ENCODE data around the gene ABHD4. TPM values are rescaled to one million over a fixed set of nuclear protein-coding genes. Genes with fewer than 3 reads are reported as not detected.

The ABHD4 gene
- total RNA-seq, 2 experiments from 2014 or later = 16.7 to 20.7 TPM

- Mint-ChIP-seq H3K36me3 (ENCODE audit: low read depth) (no peaks in the 10 kb centered on the region), H3K27me3 (peaks cover 2% of the 10 kb centered on the region), H3K4me3 (no peak overlapping the region), H3K27ac (no peak overlapping the region), H3K9me3 (no peaks in the 10 kb centered on the region), H3K4me1 (peaks cover 5% of the 10 kb centered on the region)
- CTCF ChIA-PET = interaction anchor here (1.1 kb wide), 1 partner anchor 10 kb away, joined by 3 read pairs; no protein-coding TSS in a partner anchor
- POLR2A ChIA-PET = no interaction called here
- no peak for DNase-seq
Measured at GRCh38 chr14:22641846-22642245, 43.7 kb downstream of the ABHD4 start.

DNA sequence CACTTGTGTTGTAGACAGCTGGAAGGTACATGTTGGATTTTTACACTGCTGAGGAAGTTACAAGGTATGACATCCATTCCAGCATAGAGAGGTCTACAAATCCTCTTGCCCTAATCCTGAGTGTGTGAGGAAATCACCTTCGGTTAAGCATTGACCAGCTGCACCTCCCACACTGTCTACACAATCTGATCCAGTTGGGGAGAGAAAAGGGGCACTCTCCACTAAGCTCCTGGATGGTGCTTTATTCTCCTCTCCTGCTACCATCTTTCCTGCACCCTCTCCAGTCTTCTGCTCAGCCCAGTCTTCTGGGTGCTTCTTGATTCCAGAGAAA lies 46.2 kb downstream of the ABHD4 start, which contains the start of gene OR6J1:
TSS of gene OR6J1 (minus strand) at position 48 of the 331 bp plus-strand sequence. CDS start 9,541 bp downstream, outside the sequence.
- H3K36me3 Mint-ChIP-seq (ENCODE audit: low read depth) = no peaks in the 10 kb centered on the region
- H3K4me1 Mint-ChIP-seq = peaks cover 6% of the 10 kb centered on the region
- H3K27me3 Mint-ChIP-seq = peaks cover 2% of the 10 kb centered on the region
- no peaks in the 10 kb centered on the region for H3K9me3 Mint-ChIP-seq
- H3K4me3 Mint-ChIP-seq = no peak within 1 kb of the TSS
- DNase-seq = no peak
- CTCF ChIA-PET = interaction anchor here (0.9 to 1.8 kb wide), 4 partner anchors 45 to 727 kb away, joined by 3 to 5 read pairs (median 3); partner anchors contain the start of gene DAD1
- no peak within 1 kb of the TSS for H3K27ac Mint-ChIP-seq
- POLR2A ChIA-PET = interaction anchor here (0.9 kb wide), 1 partner anchor 87 kb away, joined by 3 read pairs; no protein-coding TSS in a partner anchor

- Mint-ChIP-seq H3K4me1 (peaks cover 6% of the 10 kb centered on the region), H3K36me3 (ENCODE audit: low read depth) (no peaks in the 10 kb centered on the region), H3K27me3 (no peaks in the 10 kb centered on the region), H3K4me3 (no peak overlapping the region), H3K27ac (no peak overlapping the region), H3K9me3 (no peaks in the 10 kb centered on the region)
- POLR2A ChIA-PET = no interaction called here
- no peak for DNase-seq
- CTCF ChIA-PET = interaction anchor here (0.5 to 1.1 kb wide), 3 partner anchors 9 to 90 kb away, joined by 3 to 4 read pairs (median 3); partner anchors contain the start of gene ABHD4
Measured at GRCh38 chr14:22646570-22647254, 48.6 kb downstream of the ABHD4 start.

DNA sequence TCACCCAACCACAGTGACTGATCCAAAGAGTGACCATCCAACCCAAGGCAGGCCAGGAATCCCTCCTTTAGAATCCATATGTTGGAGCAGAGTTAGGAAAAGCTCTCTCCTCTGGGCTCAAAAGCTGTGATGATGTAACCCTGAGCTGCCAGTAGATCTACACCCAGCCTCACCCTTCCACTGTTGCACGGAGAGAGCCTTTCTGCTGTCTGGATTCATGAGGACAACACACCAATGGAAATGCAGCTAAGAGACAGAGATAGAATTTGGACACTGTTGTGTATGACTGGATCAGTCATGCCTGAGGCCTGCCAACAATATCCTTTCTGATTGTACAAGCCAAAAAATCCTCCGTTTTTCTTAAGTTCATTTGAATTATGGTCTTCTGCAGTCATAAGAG lies 50.4 kb downstream of the ABHD4 start:
- DNase-seq = no peak
- Mint-ChIP-seq H3K36me3 (ENCODE audit: low read depth) (no peaks in the 10 kb centered on the region), H3K4me1 (peaks cover 6% of the 10 kb centered on the region), H3K27me3 (no peaks in the 10 kb centered on the region), H3K9me3 (no peaks in the 10 kb centered on the region), H3K27ac (no peak overlapping the region), H3K4me3 (no peak overlapping the region)
- POLR2A ChIA-PET = no interaction called here
- CTCF ChIA-PET = interaction anchor here (0.6 to 1.0 kb wide), 2 partner anchors 8 to 78 kb away, joined by 3 to 6 read pairs; no protein-coding TSS in a partner anchor

GRCh38 chr14:22650046-22650739 lies 52.1 kb downstream of the ABHD4 start:
- H3K27me3 Mint-ChIP-seq = no peaks in the 10 kb centered on the region
- H3K4me1 Mint-ChIP-seq = peaks cover 6% of the 10 kb centered on the region
- ChIA-PET POLR2A (no interaction called here), CTCF (interaction anchor here (1.5 to 4.7 kb wide), 2 partner anchors 61 to 79 kb away, joined by 3 to 65 read pairs; partner anchors contain the start of gene DAD1)
- no peak overlapping the region for H3K4me3 Mint-ChIP-seq
- H3K27ac Mint-ChIP-seq = no peak overlapping the region
- H3K36me3 Mint-ChIP-seq (ENCODE audit: low read depth) = no peaks in the 10 kb centered on the region
- H3K9me3 Mint-ChIP-seq = no peaks in the 10 kb centered on the region
- no peak for DNase-seq

- DNase-seq = peak; percentile 25
- Mint-ChIP-seq H3K27me3 (no peaks in the 10 kb centered on the region), H3K27ac (no peak overlapping the region), H3K36me3 (ENCODE audit: low read depth) (no peaks in the 10 kb centered on the region), H3K9me3 (no peaks in the 10 kb centered on the region), H3K4me3 (no peak overlapping the region), H3K4me1 (peaks cover 1% of the 10 kb centered on the region)
- ChIA-PET POLR2A (no interaction called here), CTCF (interaction anchor here (0.7 to 4.7 kb wide), 5 partner anchors 9 to 201 kb away, joined by 3 to 65 read pairs (median 3); partner anchors contain the start of gene DAD1)
Measured at GRCh38 chr14:22650960-22651521, 52.9 kb downstream of the ABHD4 start.

- H3K9me3 Mint-ChIP-seq = no peaks in the 10 kb centered on the region
- POLR2A ChIA-PET = interaction anchor here (2.0 kb wide), 1 partner anchor 81 kb away, joined by 7 read pairs; no protein-coding TSS in a partner anchor
- H3K36me3 Mint-ChIP-seq (ENCODE audit: low read depth) = no peaks in the 10 kb centered on the region
Measured at GRCh38 chr14:22651586-22651985, 53.5 kb downstream of the ABHD4 start.

GRCh38 chr14:22653012-22653621 lies 55.0 kb downstream of the ABHD4 start:
- POLR2A ChIA-PET = interaction anchor here (2.0 kb wide), 1 partner anchor 82 kb away, joined by 7 read pairs; no protein-coding TSS in a partner anchor
- Mint-ChIP-seq H3K27me3 (no peaks in the 10 kb centered on the region), H3K4me1 (no peaks in the 10 kb centered on the region), H3K36me3 (ENCODE audit: low read depth) (no peaks in the 10 kb centered on the region), H3K4me3 (no peak overlapping the region), H3K27ac (no peak overlapping the region), H3K9me3 (no peaks in the 10 kb centered on the region)
- peak; percentile 54 for DNase-seq
- CTCF ChIA-PET = interaction anchor here (0.7 to 4.7 kb wide), 10 partner anchors 55 to 243 kb away, joined by 3 to 65 read pairs (median 6); partner anchors contain the start of genes ABHD4, DAD1 and OXA1L

More at GRCh38 chr14:22651586-22651985, 53.5 kb downstream of the ABHD4 start:
- no peak for DNase-seq
- CTCF ChIA-PET = interaction anchor here (0.9 to 4.7 kb wide), 5 partner anchors 9 to 95 kb away, joined by 3 to 65 read pairs (median 3); partner anchors contain the start of gene DAD1
- Mint-ChIP-seq H3K27ac (no peak overlapping the region), H3K4me1 (peaks cover 1% of the 10 kb centered on the region), H3K27me3 (no peaks in the 10 kb centered on the region), H3K4me3 (no peak overlapping the region)

DNA sequence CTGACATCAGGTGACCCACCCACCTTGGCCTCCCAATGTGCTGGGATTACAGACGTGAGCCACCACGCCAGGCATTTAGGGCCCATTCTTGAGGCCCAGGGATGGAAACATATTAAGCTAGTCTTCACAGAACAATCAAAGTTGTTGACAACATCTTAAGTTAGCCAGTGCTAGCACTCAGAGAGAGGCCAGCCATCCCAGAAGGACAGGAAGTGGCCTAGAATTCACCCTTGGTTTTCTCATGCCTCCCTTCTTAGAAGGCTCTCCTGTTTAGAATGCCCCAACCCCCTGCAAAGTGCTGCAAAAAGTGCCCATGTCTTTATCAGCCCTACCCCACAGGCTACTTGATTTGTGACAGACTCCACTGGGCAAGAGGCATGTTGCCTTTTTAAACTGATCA lies 58.1 kb downstream of the ABHD4 start:
- Mint-ChIP-seq H3K36me3 (ENCODE audit: low read depth) (no peaks in the 10 kb centered on the region), H3K27me3 (no peaks in the 10 kb centered on the region), H3K9me3 (no peaks in the 10 kb centered on the region), H3K27ac (no peak overlapping the region), H3K4me3 (no peak overlapping the region), H3K4me1 (no peaks in the 10 kb centered on the region)
- no peak for DNase-seq
- POLR2A ChIA-PET = interaction anchor here (1.7 to 1.8 kb wide), 2 partner anchors 86 to 110 kb away, joined by 5 to 6 read pairs; partner anchors contain the start of gene OXA1L
- CTCF ChIA-PET = interaction anchor here (0.7 kb wide), 1 partner anchor 66 kb away, joined by 3 read pairs; no protein-coding TSS in a partner anchor

DNA sequence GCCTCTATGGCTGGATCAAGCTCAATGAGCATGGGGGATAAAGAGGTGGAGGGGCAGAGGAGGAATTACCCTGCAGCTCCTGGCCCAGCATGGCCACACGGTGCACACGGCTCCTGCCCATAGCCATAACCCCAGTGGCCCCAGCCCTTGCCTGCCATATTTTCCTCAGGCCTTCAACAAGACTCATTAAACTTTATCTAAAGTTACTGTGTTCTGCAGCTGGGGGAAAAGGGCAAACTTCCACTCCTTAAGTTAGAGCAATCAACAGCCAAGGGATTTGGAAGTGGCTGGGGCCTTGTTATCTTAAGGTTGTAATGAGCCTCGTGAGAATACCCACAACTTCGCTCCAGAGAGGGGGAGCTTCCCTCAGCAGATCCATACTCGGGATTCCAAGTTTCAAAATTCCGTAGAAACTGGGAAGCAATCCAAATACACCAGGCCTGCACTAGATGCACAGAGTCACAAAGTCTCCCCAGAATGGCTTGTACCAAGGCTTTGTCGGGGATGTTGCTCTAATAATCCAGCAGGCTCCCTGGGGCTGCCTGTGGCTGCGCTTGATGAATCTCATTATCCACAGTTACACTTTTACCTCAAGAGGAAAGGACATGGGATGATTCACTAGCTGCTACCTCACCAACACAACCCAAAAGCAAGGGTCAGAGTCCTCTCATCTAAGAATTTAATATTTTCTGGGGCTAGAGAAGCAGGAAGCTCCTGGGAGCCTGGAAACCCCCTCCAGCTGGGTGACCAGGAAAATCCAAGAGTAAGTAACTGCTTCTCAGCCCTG lies 59.0 kb downstream of the ABHD4 start:
- H3K27me3 Mint-ChIP-seq = no peaks in the 10 kb centered on the region
- POLR2A ChIA-PET = interaction anchor here (0.9 to 1.8 kb wide), 5 partner anchors 67 to 198 kb away, joined by 3 to 6 read pairs (median 4); partner anchors contain the start of genes DAD1 and OXA1L

DNA sequence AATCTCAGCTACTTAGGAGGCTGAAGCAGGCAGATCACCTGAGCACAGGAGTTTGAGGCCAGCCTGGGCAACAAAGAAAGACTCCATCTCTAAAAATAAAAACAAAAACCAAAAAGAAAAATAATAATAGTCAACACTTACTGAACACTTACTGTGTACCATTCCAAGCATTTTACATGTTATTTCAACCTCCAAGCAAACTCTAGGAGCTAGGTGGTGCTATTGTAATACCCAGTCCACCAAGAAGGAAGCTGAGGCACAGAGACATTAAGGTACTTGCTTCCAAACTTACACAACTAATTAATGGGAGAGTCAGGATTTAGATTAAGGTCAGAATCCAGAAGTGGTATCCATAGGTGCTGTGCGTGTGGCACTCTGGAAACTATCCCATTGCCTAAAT lies 59.8 kb downstream of the ABHD4 start:
- Mint-ChIP-seq H3K36me3 (ENCODE audit: low read depth) (no peaks in the 10 kb centered on the region), H3K4me1 (no peaks in the 10 kb centered on the region), H3K9me3 (no peaks in the 10 kb centered on the region), H3K27ac (no peak overlapping the region), H3K4me3 (no peak overlapping the region), H3K27me3 (no peaks in the 10 kb centered on the region)
- CTCF ChIA-PET = interaction anchor here (0.7 to 2.0 kb wide), 7 partner anchors 55 to 196 kb away, joined by 3 to 9 read pairs (median 3); no protein-coding TSS in a partner anchor
- POLR2A ChIA-PET = interaction anchor here (0.9 kb wide), 1 partner anchor 198 kb away, joined by 3 read pairs; no protein-coding TSS in a partner anchor
- no peak for DNase-seq

More for the DNA sequence above, 59.0 kb downstream of the ABHD4 start:
- H3K27ac Mint-ChIP-seq = no peak overlapping the region
- H3K4me1 Mint-ChIP-seq = no peaks in the 10 kb centered on the region
- no peak for DNase-seq
- no peaks in the 10 kb centered on the region for H3K9me3 Mint-ChIP-seq
- no peaks in the 10 kb centered on the region for H3K36me3 Mint-ChIP-seq (ENCODE audit: low read depth)
- CTCF ChIA-PET = interaction anchor here (0.7 to 1.1 kb wide), 4 partner anchors 56 to 196 kb away, joined by 3 to 4 read pairs (median 3); no protein-coding TSS in a partner anchor
- H3K4me3 Mint-ChIP-seq = no peak overlapping the region
